Fibroblast of the aortic adventitia (primary cell): ENCODE measurements around the gene GORASP1. TPM values are rescaled to one million over a fixed set of nuclear protein-coding genes. Genes with fewer than 3 reads are reported as not detected.

ENCODE experiments used
- DNase-seq: peaks from one replicate; pipeline ENCODE4 v3.0.0-alpha.2; 2010; ENCODE audit warnings: low read depth
- H3K4me3 ChIP-seq: 2 replicates; pipeline ENCODE4 v1.5.1; 2011; ENCODE audit warnings: low read depth, mild to moderate bottlenecking, control low read depth, low read length, moderate library complexity
- CTCF ChIP-seq: IDR thresholded peaks from 2 replicates; pipeline ENCODE4 v1.5.1; 2011; ENCODE audit warnings: mild to moderate bottlenecking, low read length, control low read depth, inconsistent platforms; ENCODE audit not compliant: insufficient read depth
- total RNA-seq: library from RNA; depleted of rRNA; stranded (reverse); fragments of >200 nt; gene quantifications from 2 replicates; pipeline ENCODE4 v1.2.3, GENCODE V29; 2012; ENCODE audit warnings: low replicate concordance

Gene GORASP1
- total RNA-seq, 1 donor: 24.0 TPM

GRCh38 chr3:39144748-39145380 lies 37.4 kb upstream of the GORASP1 start:
- DNase-seq: no peak
- TF ChIP-seq CTCF: no peak
- no peak overlapping the region for H3K4me3 ChIP-seq

GRCh38 chr3:39144095-39144747 lies 36.8 kb upstream of the GORASP1 start:
- no peak overlapping the region for H3K4me3 ChIP-seq
- no peak for TF ChIP-seq CTCF
- DNase-seq: no peak

- DNase-seq: no peak
- no peak overlapping the region for H3K4me3 ChIP-seq
- no peak for TF ChIP-seq CTCF
Observed at GRCh38 chr3:39143051-39143885, 35.8 kb upstream of the GORASP1 start.

- DNase-seq: no peak
- H3K4me3 ChIP-seq: no peak overlapping the region
- no peak for TF ChIP-seq CTCF
Observed at GRCh38 chr3:39142067-39142466, 34.6 kb upstream of the GORASP1 start.

- no peak for TF ChIP-seq CTCF
- no peak overlapping the region for H3K4me3 ChIP-seq
- DNase-seq: peak; percentile 63
Observed at GRCh38 chr3:39141171-39141995, 34.0 kb upstream of the GORASP1 start.

- no peak for DNase-seq
- no peak for TF ChIP-seq CTCF
- H3K4me3 ChIP-seq: no peak overlapping the region
Observed at GRCh38 chr3:39140341-39140971, 33.0 kb upstream of the GORASP1 start.
